B cell (primary cell): Measurements from ENCODE around the gene FAM83G. TPM values are rescaled to one million over a fixed set of nuclear protein-coding genes. Genes with fewer than 3 reads are reported as not detected.

Experiments used
- ATAC-seq: fragments of 200-7000 bp; cut with Tn5 transposase; one replicate; pipeline ENCODE4 v1.10.0; 2021; ENCODE audit warnings: low read depth, mild to moderate bottlenecking, moderate number of reproducible peaks, moderate library complexity
- CTCF ChIA-PET: fragments of 350-600 bp; sonication (Branson Sonifier 250); formaldehyde crosslinking; loops from one replicate; lab custom pipeline; 2021; ENCODE audit warnings: antibody characterized with exemption, inconsistent platforms; lab: Charles Lee
- POLR2A ChIA-PET: fragments of 350-600 bp; sonication (Branson Sonifier 250); formaldehyde crosslinking; loops from one replicate; lab custom pipeline; 2021; ENCODE audit warnings: antibody characterized with exemption; lab: Charles Lee
- DNase-seq: peaks from one replicate; pipeline ENCODE4 v3.0.0; 2013
- H2AFZ ChIP-seq: 2 replicates; pipeline ENCODE4 v1.6.1; 2012; ENCODE audit warnings: mild to moderate bottlenecking, low read depth, low read length; ENCODE audit not compliant: insufficient read depth, poor library complexity, severe bottlenecking
- H3K27ac ChIP-seq, 2 donors: 1 replicate in 1 of 2; 2 replicates in 1 of 2; pipeline ENCODE4 v1.5.1; 2012 to 2013; ENCODE audit warnings: low read length in 2 of 2, mild to moderate bottlenecking in 2 of 2, moderate library complexity in 1 of 2
- H3K27me3 ChIP-seq, 4 experiments: fragments of 200-600 bp in 1 of 4; sonication (generic) in 1 of 4; replicated peaks in 1 of 4; 1 replicate in 2 of 4; 2 replicates in 2 of 4; pipeline versions ENCODE4 v1.6.1 to v1.7.0; 2013 to 2016; ENCODE audit warnings: low read length in 3 of 4, mild to moderate bottlenecking in 2 of 4, mixed read lengths in 1 of 4, moderate library complexity in 1 of 4; ENCODE audit not compliant: insufficient read depth in 4 of 4, control insufficient read depth in 3 of 4; ENCODE audit errors: control extremely low read depth in 1 of 4
- H3K36me3 ChIP-seq, 2 experiments: replicated peaks in 1 of 2; 1 replicate in 1 of 2; 2 replicates in 1 of 2; pipeline versions ENCODE4 v1.6.1 to v1.7.1; 2013; ENCODE audit warnings: low read length in 1 of 2; ENCODE audit not compliant: insufficient read depth in 2 of 2, control insufficient read depth in 1 of 2; ENCODE audit errors: control extremely low read depth in 1 of 2, extremely low read depth in 1 of 2
- H3K4me1 ChIP-seq, 2 donors: fragments of 200-600 bp in 1 of 2; sonication (generic) in 1 of 2; 1 replicate in 1 of 2; 2 replicates in 1 of 2; pipeline versions ENCODE4 v1.5.1 to v1.6.1; 2013 to 2017; ENCODE audit warnings: low read length in 2 of 2; ENCODE audit not compliant: control insufficient read depth in 2 of 2, insufficient read depth in 2 of 2
- H3K4me2 ChIP-seq: replicated peaks from 2 replicates; pipeline ENCODE3; 2012; ENCODE audit warnings: mild to moderate bottlenecking, low read depth, low read length; ENCODE audit not compliant: poor library complexity, severe bottlenecking
- H3K4me3 ChIP-seq, 5 experiments: fragments of 200-600 bp in 1 of 5; sonication (generic) in 1 of 5; 1 replicate in 3 of 5; 2 replicates in 2 of 5; pipeline versions ENCODE4 v1.5.1 to v1.7.0; 2011 to 2016; ENCODE audit warnings: low read length in 4 of 5, mild to moderate bottlenecking in 4 of 5, low read depth in 2 of 5, control low read depth in 1 of 5, moderate library complexity in 1 of 5; ENCODE audit not compliant: insufficient read depth in 1 of 5; ENCODE audit errors: control extremely low read depth in 1 of 5, extremely low read depth in 1 of 5
- H3K79me2 ChIP-seq: fragments of 200-600 bp; sonication (generic); one replicate; pipeline ENCODE4 v1.6.0; 2016; ENCODE audit warnings: low read length; ENCODE audit not compliant: control insufficient read depth, insufficient read depth
- H3K9ac ChIP-seq: fragments of 200-600 bp; sonication (generic); 2 replicates; pipeline ENCODE4 v1.6.1; 2017; ENCODE audit warnings: mild to moderate bottlenecking, low read length, moderate library complexity
- H3K9me3 ChIP-seq, 3 donors: one replicate each; pipeline versions ENCODE4 v1.6.1 to v1.7.1; 2013; ENCODE audit warnings: low read length in 2 of 3; ENCODE audit not compliant: control insufficient read depth in 2 of 3, insufficient read depth in 1 of 3; ENCODE audit errors: control extremely low read depth in 1 of 3
- H4K20me1 ChIP-seq: 2 replicates; pipeline ENCODE4 v1.6.0; 2012; ENCODE audit warnings: mild to moderate bottlenecking, low read length; ENCODE audit not compliant: insufficient read depth, control insufficient read depth, poor library complexity, severe bottlenecking
- H3K27ac Mint-ChIP-seq: one replicate; pipeline ENCODE4 v1.8.0; 2021; ENCODE audit warnings: mixed read lengths
- H3K27me3 Mint-ChIP-seq: one replicate; pipeline ENCODE4 v1.8.0; 2021; ENCODE audit warnings: mixed read lengths
- H3K4me1 Mint-ChIP-seq: one replicate; pipeline ENCODE4 v1.8.0; 2021; ENCODE audit warnings: mixed read lengths
- H3K4me3 Mint-ChIP-seq: one replicate; pipeline ENCODE4 v1.8.0; 2021; ENCODE audit warnings: mixed read lengths
- H3K9me3 Mint-ChIP-seq: one replicate; pipeline ENCODE4 v1.8.0; 2022; ENCODE audit warnings: mixed read lengths; ENCODE audit not compliant: insufficient read depth
- CTCF ChIP-seq: fragments of 200-600 bp; IDR thresholded peaks from one replicate; pipeline ENCODE4 v1.8.0; 2022; ENCODE audit warnings: antibody characterized with exemption, mild to moderate bottlenecking
- EZH2 ChIP-seq: IDR thresholded peaks from 2 replicates; pipeline ENCODE4 v1.6.1; 2012; ENCODE audit warnings: borderline replicate concordance, low read depth, mild to moderate bottlenecking, moderate library complexity, low read length; ENCODE audit not compliant: insufficient read depth, poor library complexity, severe bottlenecking
- WGBS: methylation state at CpG from one replicate; pipeline ENCODE4 v1.1.5; 2013; ENCODE audit warnings: missing lambda C conversion rate; ENCODE audit not compliant: insufficient coverage; 5-methylcytosine and 5-hydroxymethylcytosine counted together
- intact Hi-C: fragments of 100-400 bp; cut with micrococcal nuclease; formaldehyde crosslinking; loops from one replicate; pipeline ENCODE4 v1.10.0; 2022
- polyA plus RNA-seq: library from polyadenylated mRNA; depleted of rRNA; stranded (reverse); fragments of >200 nt; gene quantifications from 2 replicates; pipeline ENCODE4 v1.2.3, GENCODE V29; 2012
- total RNA-seq, 2 donors: library from RNA; stranded (reverse); fragments of 120-200 nt in 1 of 2; gene quantifications; 1 replicate in 1 of 2; 2 replicates in 1 of 2; pipeline versions ENCODE4 v1.2.3 to v1.2.4, GENCODE V29; 2013 to 2022

The FAM83G gene
- total and polyA plus RNA-seq, 2 donors (not counting 1 experiment from before 2014, with no cell fraction given) = 4.7 to 14.3 TPM

- no peak overlapping the region for H3K27ac ChIP-seq
- no peaks in the 10 kb centered on the region for H3K27me3 Mint-ChIP-seq
- intact Hi-C loops = no loop called here
- H3K27me3 ChIP-seq = no peaks in the 10 kb centered on the region
- ATAC-seq (no peak), DNase-seq (no peak)
- H3K4me2 ChIP-seq = no peak overlapping the region
- CTCF ChIA-PET = no interaction called here
- peaks cover 30% of the 10 kb centered on the region for H4K20me1 ChIP-seq
- 95% methylated on average over 14 of the region's 14 CpGs for WGBS
- H3K4me3 ChIP-seq = no peak overlapping the region
- no peak overlapping the region for H3K27ac Mint-ChIP-seq
- peaks cover 0 to 8% of the 10 kb centered on the region in 2 experiments for H3K36me3 ChIP-seq
- H3K4me1 Mint-ChIP-seq = peaks cover 8% of the 10 kb centered on the region
- no peak overlapping the region for H3K9ac ChIP-seq
- no peak overlapping the region for H2AFZ ChIP-seq
- POLR2A ChIA-PET = no interaction called here
- no peak overlapping the region for H3K4me3 Mint-ChIP-seq
- H3K79me2 ChIP-seq = peaks cover 6% of the 10 kb centered on the region
- H3K9me3 ChIP-seq = no peaks in the 10 kb centered on the region
- peaks cover 9 to 11% of the 10 kb centered on the region in 2 donors for H3K4me1 ChIP-seq
- no peaks in the 10 kb centered on the region for H3K9me3 Mint-ChIP-seq
- TF ChIP-seq CTCF = no peak
- TF ChIP-seq EZH2 = no peak
Observed at GRCh38 chr17:18987862-18988545, 16.6 kb downstream of the FAM83G start.

- H3K27me3 ChIP-seq = no peaks in the 10 kb centered on the region
- peaks cover under 1 to 4% of the 10 kb centered on the region in 2 donors for H3K4me1 ChIP-seq
- ATAC-seq (no peak), DNase-seq (no peak)
- ChIA-PET CTCF (no interaction called here), POLR2A (no interaction called here)
- peaks cover 0 to 8% of the 10 kb centered on the region in 2 experiments for H3K36me3 ChIP-seq
- Mint-ChIP-seq H3K27ac (no peak overlapping the region), H3K4me3 (no peak overlapping the region), H3K9me3 (no peaks in the 10 kb centered on the region), H3K27me3 (no peaks in the 10 kb centered on the region), H3K4me1 (peaks cover 2% of the 10 kb centered on the region)
- H3K4me3 ChIP-seq = no peak overlapping the region
- peaks cover 22% of the 10 kb centered on the region for H4K20me1 ChIP-seq
- TF ChIP-seq EZH2 = no peak
- TF ChIP-seq CTCF = no peak
- no peaks in the 10 kb centered on the region for H3K9me3 ChIP-seq
- no peak overlapping the region for H2AFZ ChIP-seq
- intact Hi-C loops = no loop called here
- no peak overlapping the region for H3K9ac ChIP-seq
- H3K79me2 ChIP-seq = peaks cover 1% of the 10 kb centered on the region
- no peak overlapping the region for H3K27ac ChIP-seq
- no peak overlapping the region for H3K4me2 ChIP-seq
- 97% methylated on average over 9 of the region's 9 CpGs for WGBS
Observed at GRCh38 chr17:18987230-18987610, 17.3 kb downstream of the FAM83G start.
